ENCODE results near the gene DOCK3.
"Not testable (repeated sequence)": the region's sequence is repeated elsewhere in the genome, so short reads cannot be mapped to it uniquely, and the experiment has no call there.

The DOCK3 gene

DNA sequence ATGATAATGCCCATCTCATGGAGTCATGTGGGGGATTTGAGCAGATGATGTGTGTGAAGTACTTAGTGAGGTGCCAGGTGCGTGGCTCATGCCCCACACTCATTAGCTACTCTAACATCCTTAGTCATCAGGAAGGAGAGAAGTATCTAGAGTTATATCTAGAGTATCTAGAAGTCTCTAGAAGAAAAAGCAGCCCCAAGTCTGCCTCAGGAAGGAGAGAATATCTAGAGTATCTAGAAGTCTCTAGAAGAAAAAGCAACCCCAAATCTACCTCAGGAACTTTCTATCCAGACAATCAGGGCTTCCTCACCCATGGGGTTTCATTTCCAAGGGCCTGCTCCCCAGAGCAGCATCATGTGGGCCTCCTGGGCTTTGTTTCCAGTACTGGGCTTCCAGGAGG is 24.7 kb upstream of the DOCK3 start:
- DNase-seq (ENCODE audit: low read depth in 2 of 2) = no peak

DNA sequence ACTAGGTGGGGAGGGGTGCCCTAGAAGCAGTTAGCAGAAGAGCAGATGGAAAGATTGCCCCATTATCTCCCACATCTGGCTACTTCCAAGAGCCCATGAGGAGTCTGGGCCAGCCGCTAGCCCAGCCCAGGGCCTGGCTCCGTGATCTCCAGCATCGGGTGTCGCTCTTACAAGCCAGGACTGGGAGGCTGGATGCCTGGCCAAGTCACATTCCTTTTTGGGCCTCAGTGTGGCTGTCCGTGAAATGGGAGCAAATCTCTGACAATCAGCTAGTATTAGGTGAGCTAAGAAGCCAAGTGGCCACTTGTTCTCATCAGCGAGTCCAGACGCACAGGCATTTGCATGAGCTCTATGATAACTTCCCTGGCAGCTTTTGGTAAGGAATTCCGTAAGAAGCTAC is 23.3 kb upstream of the DOCK3 start:
- DNase-seq (ENCODE audit: low read depth in 2 of 2) = no peak

DNA sequence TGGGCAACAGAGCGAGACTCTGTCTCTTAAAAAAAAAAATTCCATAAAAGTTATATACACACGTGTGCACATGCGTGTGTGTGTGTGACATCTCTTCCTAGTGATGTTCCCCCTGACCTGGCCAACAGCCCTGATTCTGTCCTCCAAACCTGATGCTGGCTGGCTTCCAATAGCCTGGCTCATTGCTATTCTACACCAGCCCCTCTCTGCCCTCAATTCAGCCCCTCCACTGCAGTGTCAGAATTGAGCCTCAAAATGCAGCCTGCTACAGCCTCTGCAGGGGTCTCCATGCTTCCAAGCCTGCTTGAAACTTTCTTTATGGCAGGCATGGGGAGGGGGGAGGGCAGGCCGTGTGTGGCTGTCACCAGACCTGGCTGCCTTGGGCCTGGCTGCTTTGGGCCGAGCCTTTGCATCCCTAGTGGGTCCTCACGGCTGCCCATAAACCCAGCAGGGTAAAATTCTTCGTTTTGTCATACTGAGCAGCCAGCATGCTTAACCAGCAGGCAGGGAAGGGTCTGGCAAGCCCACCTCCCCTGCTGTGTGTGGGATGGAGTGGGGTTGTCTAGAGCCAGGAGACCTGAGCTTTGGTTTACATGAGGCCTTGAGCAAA is 22.7 kb upstream of the DOCK3 start:
- no peak for DNase-seq (ENCODE audit: low read depth in 2 of 2)

DNA sequence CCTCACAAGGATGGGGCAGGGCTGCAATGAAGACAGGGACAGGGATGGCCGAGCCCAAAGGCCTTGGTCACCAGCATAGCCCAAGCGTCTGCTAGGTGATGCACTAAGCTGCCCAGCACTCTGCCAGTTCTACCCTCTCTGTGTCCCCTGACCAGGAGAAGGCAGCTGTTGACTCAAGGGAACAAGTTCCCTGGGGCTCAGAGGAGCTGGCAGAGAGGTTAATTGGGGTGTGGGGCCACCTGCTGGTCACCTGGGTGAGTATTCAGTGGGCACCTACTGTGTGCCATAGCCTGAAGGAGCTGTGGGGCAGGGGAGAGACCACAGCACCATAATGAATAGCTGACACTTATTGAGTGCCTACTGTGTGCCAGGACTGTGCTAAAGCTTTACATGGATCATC is 22.0 kb upstream of the DOCK3 start:
- DNase-seq (ENCODE audit: low read depth in 2 of 2) = peak in 1 of 2 experiments; percentile 43

DNA sequence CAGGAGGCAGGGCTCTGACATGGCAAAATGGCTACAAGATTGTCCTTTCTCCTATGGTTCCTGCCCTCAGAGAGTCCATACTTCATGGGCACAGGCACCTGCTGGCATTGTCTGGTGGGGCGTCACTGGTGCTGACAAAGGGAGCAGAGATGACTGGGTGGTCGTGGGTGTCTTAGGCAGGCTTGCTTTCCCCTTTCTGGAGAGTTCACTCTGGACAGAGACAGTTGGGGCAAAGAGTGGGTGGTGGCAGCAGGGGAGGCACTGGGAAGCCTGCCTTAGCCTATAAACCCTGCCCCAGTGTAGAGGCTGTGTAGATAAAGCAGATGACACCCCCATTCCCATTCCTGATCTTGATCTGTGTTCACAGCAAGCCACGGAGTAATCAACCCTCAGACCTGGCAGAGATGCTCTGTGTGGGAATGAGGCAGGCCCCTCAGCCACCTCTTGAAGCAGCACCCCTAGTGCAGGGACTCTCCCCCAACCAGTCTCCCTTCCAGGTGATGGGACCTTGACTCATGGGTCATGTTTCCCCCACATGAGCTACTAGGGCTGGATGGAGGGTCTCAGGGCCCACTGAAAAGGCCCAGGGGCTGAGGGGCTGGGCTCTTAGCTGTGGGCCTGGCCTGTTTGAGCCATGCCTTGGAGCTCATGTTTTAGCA is 20.7 kb upstream of the DOCK3 start:
- DNase-seq (ENCODE audit: low read depth in 2 of 2) = no peak

DNA sequence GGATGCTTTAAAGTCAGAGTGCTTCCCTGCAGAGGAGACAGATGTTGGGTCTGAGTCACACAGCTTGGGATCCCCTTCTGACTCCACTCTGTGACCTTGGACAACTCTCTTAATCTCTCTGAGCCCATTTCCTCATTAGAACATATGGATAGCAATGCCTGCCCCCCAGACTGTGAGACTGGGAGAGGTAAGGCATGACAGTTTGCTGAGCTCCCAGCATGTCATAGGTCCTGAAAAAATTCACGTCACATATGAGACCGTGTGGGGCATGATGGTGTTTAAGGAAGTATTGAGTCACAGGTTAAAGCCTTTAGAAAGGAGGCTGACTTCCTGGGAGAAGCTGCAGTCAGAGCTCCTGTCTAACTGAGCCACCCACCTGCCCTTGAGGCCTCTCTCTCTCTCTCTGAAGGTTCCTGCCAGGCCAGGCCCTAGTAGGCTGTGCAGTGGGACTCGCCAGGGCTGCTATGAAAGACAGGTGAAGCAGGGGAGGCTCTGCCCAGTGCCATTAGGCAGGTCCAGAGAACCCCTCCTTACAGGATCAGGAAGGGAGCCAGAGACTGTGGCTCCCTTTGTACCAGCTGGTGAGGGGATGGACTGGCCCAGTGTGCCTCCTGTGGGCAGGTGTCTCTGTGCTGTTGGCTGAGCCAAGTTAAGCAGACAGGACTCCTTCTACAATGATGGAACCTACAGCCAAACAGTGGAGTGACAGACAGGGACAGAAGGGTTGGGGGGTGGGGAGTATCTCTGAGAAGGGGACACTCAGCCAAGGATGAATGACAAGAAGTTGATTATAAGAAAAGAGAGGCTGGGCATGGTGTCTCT is 19.5 kb upstream of the DOCK3 start:
- no peak for DNase-seq (ENCODE audit: low read depth in 2 of 2)

DNA sequence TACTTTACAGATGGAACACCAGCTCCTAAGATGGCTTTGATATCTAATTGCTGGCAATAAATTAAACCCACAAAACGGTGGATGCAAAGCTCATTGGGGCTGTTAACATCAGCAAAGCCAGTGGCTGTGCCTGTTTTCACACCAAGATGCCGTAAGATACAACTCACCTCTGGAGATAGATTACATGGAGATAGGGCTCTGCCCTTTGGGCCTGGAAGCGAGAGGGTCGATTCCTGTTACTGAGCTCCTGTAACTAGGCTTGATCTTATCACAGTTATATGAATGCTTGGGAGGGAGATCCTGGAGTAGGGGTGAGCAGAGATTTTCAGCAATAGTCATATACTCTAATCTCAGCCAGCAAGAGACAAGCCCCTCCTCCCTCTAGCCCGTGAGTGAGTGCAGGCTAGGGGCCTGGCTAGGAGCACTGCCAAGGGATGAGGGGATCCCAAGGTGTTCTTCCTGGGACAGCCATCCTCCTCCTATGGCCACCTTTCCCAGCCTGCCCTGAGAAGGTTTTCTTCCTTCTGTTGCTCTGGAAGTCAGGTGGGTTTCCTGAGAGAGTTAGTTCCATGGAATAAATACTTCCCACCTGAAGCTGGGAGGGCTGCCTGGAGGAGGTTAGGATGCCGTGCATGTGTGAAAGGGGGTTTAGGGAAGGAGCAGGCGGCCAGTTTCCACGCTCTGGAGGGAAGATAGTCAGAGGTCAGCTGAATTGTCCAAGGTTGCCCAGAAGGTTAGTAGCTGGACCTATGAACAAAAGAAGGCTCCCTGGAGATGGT is 18.1 kb upstream of the DOCK3 start:
- DNase-seq (ENCODE audit: low read depth in 2 of 2) = no peak

DNA sequence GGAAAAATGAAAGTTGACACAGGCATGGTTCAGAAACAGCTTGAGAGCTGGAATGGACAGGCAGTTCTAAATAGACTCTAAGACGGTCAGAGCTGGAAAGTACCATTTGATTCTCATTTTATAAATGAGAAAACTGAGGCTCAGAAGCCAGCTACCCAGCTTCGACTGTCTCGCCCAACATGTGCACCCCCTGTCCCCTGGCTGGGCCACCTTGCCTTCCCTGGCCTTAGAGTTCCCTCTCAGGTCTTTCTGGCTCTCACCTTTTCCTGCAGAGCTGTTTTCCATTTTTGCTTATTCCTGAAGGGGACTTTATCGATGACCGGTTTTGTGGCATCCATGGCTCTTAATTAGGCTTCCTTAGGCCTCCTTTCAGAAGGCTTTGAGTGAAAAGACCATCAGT is 17.3 kb upstream of the DOCK3 start:
- DNase-seq (ENCODE audit: low read depth in 2 of 2) = no peak

DNA sequence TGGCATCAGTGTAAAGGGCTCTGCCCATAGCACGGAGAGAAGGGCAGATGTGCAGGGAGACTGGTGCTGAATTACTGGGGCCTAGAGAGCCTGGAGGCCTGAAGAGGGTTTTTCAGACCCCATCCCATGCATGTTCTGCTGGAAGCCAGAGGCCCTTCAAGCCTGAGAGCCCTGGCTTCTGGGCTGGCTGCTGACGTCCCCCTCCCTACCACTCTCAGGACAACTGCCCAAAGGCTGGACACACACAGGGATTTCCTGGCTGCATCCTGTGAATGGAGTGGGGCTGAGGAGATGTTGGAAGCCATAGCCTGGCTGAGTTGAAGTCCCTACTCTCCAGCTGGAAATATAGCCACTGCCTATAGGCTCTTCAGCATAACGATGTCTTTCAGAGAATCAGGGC is 16.9 kb upstream of the DOCK3 start:
- DNase-seq (ENCODE audit: low read depth in 2 of 2) = no peak

DNA sequence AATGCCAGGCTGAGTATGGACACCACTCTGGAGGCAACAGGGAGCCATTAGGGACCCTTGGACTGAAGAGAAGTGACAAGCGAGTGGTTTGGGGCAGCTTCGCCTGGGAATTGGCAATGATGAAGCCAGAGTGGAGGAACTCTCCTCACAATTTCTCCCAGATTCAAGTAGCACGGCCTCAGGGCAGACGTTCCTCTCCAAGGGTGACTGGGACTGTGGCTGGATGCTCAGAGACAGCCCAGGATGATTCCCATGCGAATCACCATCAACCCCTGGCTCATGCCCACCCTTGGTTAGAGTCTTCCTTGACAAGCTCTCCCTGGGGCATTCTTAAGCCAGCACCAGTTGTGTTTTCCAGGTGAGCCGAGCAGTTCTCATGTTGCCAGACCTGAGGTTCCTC is 16.3 kb upstream of the DOCK3 start:
- DNase-seq (ENCODE audit: low read depth in 2 of 2) = no peak

DNA sequence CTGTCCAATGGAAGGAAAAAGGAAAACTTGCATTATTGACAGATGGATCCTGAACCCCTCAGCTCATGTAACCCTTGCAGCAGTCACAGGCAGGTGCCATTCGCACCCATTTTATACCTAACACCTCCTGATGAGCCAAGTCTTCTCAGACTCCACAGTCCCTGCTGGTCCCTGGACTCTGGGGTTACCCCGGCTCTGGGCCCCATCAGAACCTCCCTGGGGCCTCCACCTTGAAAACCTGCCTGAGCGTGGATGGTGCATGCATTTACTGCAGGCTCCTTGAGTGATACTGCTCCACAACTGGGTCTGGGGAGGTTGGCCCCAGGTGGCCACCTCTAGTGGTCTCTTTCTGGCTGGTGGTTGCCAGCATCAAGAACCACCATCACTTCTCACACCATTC is 15.9 kb upstream of the DOCK3 start:
- no peak for DNase-seq (ENCODE audit: low read depth in 2 of 2)

DNA sequence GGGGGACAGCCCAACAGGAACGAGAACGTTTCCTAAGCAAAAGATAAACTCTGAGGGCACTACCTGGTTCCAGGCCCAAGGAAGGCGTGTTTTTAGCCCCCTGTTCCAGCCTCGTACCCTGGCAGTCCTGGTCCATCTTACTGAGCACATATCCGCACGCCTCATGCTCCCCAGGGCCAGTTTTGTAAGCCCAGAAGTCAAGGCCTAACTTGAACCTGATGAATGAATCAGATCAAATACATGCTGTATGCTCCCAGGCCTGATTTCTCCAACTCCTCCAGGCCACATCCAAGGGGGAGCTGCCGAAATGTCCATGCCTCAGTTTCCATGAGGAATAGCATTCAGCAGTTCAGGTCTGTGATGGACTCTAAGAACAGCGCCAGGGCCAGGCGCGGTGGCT is 14.3 kb upstream of the DOCK3 start:
- DNase-seq (ENCODE audit: low read depth in 2 of 2) = no peak

DNA sequence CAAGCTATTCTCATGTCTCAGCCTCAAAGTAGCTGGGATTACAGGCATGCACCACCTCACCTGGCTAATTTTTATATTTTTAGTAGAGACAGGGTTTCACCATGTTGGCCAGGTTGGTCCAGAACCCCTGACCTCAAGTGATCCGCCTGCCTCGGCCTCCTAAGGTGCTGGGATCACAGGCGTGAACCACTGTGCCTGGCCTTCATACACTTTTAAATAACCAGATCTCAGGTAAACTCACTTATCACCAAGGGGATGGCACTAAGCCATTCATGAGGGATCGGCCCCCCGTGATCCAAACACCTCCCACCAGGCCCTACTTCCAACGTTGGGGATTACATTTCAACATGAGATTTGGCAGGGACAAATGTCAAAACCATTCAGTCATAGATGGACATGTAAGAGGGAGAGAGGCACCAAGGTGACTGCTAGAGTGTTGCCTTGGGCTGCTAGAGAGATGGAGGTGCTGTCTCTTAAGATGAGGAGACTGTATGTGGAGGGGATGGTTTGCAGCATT is 13.3 kb upstream of the DOCK3 start:
- DNase-seq (ENCODE audit: low read depth in 2 of 2) = no peak

DNA sequence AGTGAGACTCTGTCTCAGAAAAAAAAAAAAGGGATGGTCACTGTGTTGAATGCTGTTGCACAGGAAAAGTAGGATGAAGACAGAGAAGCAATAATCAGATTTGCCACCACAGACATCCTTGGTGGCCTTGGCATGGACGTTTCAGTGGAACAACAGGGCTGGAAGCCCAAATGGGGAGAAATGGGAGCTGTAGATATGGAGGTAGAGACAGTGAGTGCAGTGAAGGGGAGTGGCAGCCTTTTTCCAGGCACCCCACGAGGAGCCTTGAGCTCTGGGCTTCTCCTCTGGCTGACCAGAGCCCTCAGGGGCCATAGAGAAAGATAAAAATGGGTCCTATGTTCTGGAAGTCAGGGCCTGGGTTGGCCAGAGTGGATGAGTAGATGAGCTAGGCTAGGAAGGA is 12.3 kb upstream of the DOCK3 start:
- no peak for DNase-seq (ENCODE audit: low read depth in 2 of 2)

DNA sequence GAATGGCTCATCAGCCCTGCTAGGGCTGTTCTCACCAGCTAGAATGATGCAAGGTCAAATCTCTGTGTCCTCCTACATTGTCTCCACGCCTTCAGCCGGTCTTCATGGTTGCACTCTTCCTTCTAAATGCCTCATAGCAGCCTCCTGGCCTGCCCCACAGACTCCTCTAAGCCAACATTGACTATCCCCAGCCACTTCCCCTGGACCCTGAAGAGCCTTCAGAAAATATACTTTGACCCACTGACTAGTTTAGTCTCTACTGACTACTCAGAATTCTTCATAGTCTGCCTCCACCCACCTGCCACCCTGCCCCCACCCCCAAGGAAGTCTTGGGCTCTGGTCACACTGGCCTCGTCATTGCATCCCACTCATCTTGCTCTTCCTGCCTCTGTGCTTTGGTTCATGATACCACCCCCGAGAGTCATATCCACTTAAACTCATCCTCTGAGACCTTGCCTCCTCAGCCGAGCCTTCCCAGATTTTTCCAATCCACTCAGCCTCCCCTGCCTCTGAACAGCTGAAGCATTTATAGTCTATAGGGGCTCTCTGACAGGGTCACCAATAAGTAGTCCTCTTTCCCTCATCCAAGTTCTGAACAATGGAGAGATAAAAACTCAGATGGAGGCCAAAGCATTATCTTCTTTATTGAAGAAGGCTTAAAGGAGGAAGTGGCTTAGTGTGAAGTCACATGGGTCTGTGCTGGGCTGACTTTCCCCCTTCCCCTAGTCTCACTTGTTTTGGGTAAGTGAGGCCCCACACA is 9.5 kb upstream of the DOCK3 start:
- no peak for DNase-seq (ENCODE audit: low read depth in 2 of 2)

DNA sequence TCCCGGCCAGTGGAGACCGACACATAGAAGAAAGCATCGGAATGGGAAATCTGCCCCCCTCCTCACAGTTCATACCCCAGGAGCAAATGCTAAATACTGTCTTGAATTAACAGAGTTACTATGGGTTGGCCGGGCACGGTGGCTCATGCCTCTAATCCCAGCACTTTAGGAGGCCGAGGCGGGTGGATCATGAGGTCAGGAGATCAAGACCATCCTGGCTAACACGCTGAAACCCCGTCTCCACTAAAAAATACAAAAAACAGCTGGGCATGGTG is 8.9 kb upstream of the DOCK3 start:
- not testable (repeated sequence) for DNase-seq (ENCODE audit: low read depth in 2 of 2)

DNA sequence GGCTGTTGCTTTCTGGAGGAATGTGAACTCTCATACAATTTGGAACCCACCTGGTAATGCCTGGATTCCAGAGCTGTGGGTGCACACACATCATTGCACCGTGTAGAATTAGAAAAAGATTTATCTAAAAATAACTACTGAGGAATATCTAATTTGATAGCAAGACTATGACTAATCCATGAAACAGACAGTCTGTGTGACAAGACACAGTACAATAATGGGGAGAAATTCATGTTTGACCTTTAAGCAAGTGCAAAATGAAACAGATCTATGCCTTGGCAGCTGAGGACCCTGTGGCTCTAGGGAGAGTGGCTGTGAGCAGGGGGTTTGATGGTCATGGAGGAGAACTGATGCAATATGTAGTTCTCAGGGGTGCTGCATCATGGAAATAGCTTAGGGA is 7.9 kb upstream of the DOCK3 start:
- no peak for DNase-seq (ENCODE audit: low read depth in 2 of 2)

DNA sequence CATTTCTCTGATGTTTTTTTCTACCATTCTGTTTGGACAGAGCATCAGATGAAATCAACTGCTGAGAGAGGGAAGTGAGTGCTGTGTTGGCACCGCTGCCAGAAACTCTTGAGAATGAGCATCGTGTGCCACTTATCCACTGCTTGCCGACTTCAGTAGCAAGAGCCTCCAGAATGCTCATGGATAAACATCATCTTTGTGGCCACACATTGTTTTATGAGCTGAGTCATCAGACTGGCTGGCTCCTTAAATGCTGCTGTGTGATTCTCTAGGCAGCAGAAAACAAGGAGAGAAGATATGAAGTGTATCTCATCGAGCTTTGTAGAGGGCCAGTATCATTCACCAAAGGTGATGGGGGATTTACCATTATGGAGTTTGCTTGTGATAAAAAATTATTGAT is 3.4 kb upstream of the DOCK3 start:
- no peak for DNase-seq (ENCODE audit: low read depth in 2 of 2)

DNA sequence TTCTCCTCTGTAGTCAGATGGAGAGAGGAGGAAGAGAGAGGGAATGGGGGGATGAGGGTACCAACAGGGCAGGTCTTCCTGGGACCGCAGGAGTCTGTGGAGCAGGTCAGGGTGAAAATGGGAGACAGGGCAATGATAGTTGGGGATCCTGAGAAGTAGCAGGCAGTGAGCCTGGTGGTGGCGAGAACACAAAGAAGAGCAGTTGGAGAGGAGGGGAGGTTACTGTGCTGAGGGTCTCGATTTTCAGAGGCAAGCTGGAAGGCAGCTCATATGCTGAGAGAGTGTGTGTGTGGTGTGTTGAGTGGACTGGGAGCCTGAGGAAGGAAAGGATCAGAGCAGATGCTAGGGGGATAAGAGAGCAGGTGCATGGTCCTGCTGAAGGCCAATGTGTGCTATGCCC is 2.1 kb upstream of the DOCK3 start:
- DNase-seq (ENCODE audit: low read depth in 2 of 2) = no peak

DNA sequence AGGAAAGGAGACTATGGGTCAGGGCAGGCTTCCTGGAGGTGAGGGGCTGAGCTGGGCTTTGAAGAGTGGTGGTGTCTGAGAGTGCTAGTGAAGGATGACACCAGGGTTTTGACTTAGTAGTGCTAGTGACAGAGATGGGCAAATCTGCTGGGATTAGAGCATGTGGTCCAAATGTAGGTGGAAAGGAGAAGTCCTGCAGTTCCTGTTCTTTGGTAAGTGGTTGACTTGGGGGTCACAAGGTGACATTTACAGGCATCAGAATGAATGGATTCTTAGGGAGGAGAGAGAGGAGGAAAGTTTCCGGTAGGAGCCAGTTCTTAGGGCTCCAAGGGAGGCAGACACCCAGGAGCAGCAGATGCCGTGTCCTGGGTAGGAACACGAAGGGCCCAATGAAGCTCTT is 796 bp upstream of the DOCK3 start:
- DNase-seq (ENCODE audit: low read depth in 2 of 2) = no peak

DNA sequence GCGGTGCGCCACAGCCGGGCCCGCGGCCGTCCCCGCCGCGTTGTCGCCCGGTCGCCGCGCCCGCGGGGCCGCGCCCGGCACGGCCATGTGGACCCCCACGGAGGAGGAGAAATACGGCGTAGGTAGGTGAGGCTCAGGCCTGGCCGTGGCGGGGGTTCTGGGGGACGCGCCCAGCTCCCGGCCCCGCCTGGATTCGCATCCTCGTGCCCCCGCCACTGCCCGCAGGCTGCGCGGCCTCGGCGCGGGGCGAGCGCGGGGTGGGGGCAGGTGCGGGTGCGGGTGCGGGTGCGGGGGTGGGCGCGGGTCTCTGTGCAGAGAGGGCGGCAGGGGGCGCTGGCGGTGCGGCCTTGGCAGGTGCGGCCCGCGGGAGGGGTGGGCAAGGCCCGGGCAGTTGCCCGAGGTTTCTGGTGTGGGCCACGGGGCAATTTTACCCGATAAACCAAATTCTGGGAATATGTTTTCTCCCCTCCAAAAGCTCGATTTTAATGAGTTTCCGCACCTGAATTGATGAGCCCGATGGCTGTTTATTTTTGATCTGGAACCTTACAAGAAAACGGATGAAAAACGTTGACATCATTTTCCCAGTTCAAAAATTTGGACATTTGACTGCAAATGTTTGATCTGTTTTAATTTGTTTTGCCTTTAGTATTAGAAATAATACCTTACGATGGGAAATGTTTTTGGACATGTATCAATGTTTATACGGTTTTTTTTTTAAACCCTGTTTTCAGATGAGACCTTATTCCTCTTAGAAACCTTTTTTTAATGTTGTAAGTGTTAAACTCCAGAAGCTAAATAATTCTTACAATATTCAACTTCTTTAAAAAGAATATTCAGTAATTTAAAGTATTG is 678 bp downstream of the DOCK3 start:
- DNase-seq (ENCODE audit: low read depth in 2 of 2) = peak in 1 of 2 experiments; percentile 62
